ENCODE data around the gene SRMS.

SRMS gene

GRCh38 chr20:63495167-63495720 lies 52.3 kb downstream of the SRMS start:
- H3K36me3 Mint-ChIP-seq, result no peaks in the 10 kb centered on the region
- no peak overlapping the region for H3K4me3 Mint-ChIP-seq
- H3K4me1 Mint-ChIP-seq (ENCODE audit: low read depth), result peaks cover 2% of the 10 kb centered on the region
- H3K27me3 Mint-ChIP-seq, result peaks cover 3% of the 10 kb centered on the region
- H3K9me3 Mint-ChIP-seq (ENCODE audit: low read depth), result no peaks in the 10 kb centered on the region
- no peak overlapping the region for H3K27ac Mint-ChIP-seq

- H3K27ac Mint-ChIP-seq, result no peak overlapping the region
- no peaks in the 10 kb centered on the region for H3K9me3 Mint-ChIP-seq (ENCODE audit: low read depth)
- H3K4me1 Mint-ChIP-seq (ENCODE audit: low read depth), result peaks cover 2% of the 10 kb centered on the region
- H3K36me3 Mint-ChIP-seq, result no peaks in the 10 kb centered on the region
- no peak overlapping the region for H3K4me3 Mint-ChIP-seq
- peaks cover 3% of the 10 kb centered on the region for H3K27me3 Mint-ChIP-seq
These were observed 53.0 kb downstream of the SRMS start for GRCh38 chr20:63494420-63495166.

GRCh38 chr20:63494084-63494419 lies 53.5 kb downstream of the SRMS start:
- Mint-ChIP-seq H3K4me1 (ENCODE audit: low read depth) (peaks cover 2% of the 10 kb centered on the region), H3K27ac (no peak overlapping the region), H3K36me3 (no peaks in the 10 kb centered on the region), H3K27me3 (peaks cover 3% of the 10 kb centered on the region), H3K9me3 (ENCODE audit: low read depth) (no peaks in the 10 kb centered on the region), H3K4me3 (no peak overlapping the region)

- Mint-ChIP-seq H3K27me3 (peaks cover 3% of the 10 kb centered on the region), H3K4me1 (ENCODE audit: low read depth) (peaks cover 2% of the 10 kb centered on the region), H3K27ac (no peak overlapping the region), H3K9me3 (ENCODE audit: low read depth) (no peaks in the 10 kb centered on the region), H3K36me3 (no peaks in the 10 kb centered on the region), H3K4me3 (no peak overlapping the region)
These were observed 54.0 kb downstream of the SRMS start for GRCh38 chr20:63493563-63494020.

- no peak overlapping the region for H3K4me3 Mint-ChIP-seq
- no peak overlapping the region for H3K27ac Mint-ChIP-seq
- peaks cover 2% of the 10 kb centered on the region for H3K4me1 Mint-ChIP-seq (ENCODE audit: low read depth)
- H3K9me3 Mint-ChIP-seq (ENCODE audit: low read depth), result no peaks in the 10 kb centered on the region
- H3K36me3 Mint-ChIP-seq, result no peaks in the 10 kb centered on the region
- H3K27me3 Mint-ChIP-seq, result peaks cover 3% of the 10 kb centered on the region
These were observed 54.6 kb downstream of the SRMS start for GRCh38 chr20:63492982-63493381.

GRCh38 chr20:63492518-63492917 lies 55.0 kb downstream of the SRMS start:
- peaks cover 2% of the 10 kb centered on the region for H3K27me3 Mint-ChIP-seq
- no peaks in the 10 kb centered on the region for H3K36me3 Mint-ChIP-seq
- no peak overlapping the region for H3K4me3 Mint-ChIP-seq
- H3K9me3 Mint-ChIP-seq (ENCODE audit: low read depth), result no peaks in the 10 kb centered on the region
- H3K27ac Mint-ChIP-seq, result no peak overlapping the region
- H3K4me1 Mint-ChIP-seq (ENCODE audit: low read depth), result peaks cover 2% of the 10 kb centered on the region

- no peak overlapping the region for H3K27ac Mint-ChIP-seq
- H3K4me1 Mint-ChIP-seq (ENCODE audit: low read depth), result peaks cover 2% of the 10 kb centered on the region
- H3K36me3 Mint-ChIP-seq, result no peaks in the 10 kb centered on the region
- no peak overlapping the region for H3K4me3 Mint-ChIP-seq
- H3K27me3 Mint-ChIP-seq, result peaks cover 1% of the 10 kb centered on the region
- H3K9me3 Mint-ChIP-seq (ENCODE audit: low read depth), result no peaks in the 10 kb centered on the region
These were observed 55.8 kb downstream of the SRMS start for GRCh38 chr20:63491635-63492230.

- H3K36me3 Mint-ChIP-seq, result no peaks in the 10 kb centered on the region
- H3K4me3 Mint-ChIP-seq, result no peak overlapping the region
- no peak overlapping the region for H3K27ac Mint-ChIP-seq
- H3K4me1 Mint-ChIP-seq (ENCODE audit: low read depth), result no peaks in the 10 kb centered on the region
- H3K9me3 Mint-ChIP-seq (ENCODE audit: low read depth), result no peaks in the 10 kb centered on the region
- peaks cover 3% of the 10 kb centered on the region for H3K27me3 Mint-ChIP-seq
These were observed 56.5 kb downstream of the SRMS start for GRCh38 chr20:63491078-63491477.

All from activated naive CD8-positive, alpha-beta T cell (primary cell).